ENCODE measurements around the gene NLRP2B. TPM values are rescaled to one million over a fixed set of nuclear protein-coding genes. Genes with fewer than 3 reads are reported as not detected.
"Not testable (repeated sequence)": the region's sequence is repeated elsewhere in the genome, so short reads cannot be mapped to it uniquely, and the experiment has no call there.

The NLRP2B gene
- total and polyA plus RNA-seq, 7 donors = 0.14 to 0.28 (median 0.16) TPM; not detected in 4

DNA sequence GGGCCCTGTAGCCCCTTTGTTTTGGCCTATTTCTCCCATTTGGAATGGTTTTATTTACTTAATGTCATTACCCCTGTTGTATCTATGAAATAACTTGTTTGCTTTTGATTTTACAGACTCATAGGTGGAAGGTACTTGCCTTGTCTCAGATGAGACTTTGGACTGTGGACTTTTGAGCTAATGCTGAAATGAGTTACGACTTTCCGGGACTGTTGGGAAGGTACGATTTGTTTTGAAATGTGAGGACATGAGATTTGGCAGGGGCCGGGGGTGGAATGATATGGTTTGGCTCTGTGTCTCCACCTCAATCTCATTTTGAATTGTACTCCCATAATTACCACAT is 39.4 kb downstream of the NLRP2B start:
- no peak for DNase-seq
- no peak for TF ChIP-seq EP300 (IDR thresholded peaks at IDR 0.05)
- H3K4me1 ChIP-seq = no peaks in the 10 kb centered on the region
- WGBS, 2 donors = 67 to 78% methylated on average over 4 of the region's 4 CpGs
- H3K27ac ChIP-seq = no peak overlapping the region
- H3K4me3 ChIP-seq = no peak overlapping the region
- H3K36me3 ChIP-seq = no peaks in the 10 kb centered on the region
- intact Hi-C loops (cut with DNase I) = no loop called here
- no peaks in the 10 kb centered on the region for H3K9me3 ChIP-seq
- no peaks in the 10 kb centered on the region for H3K27me3 ChIP-seq

DNA sequence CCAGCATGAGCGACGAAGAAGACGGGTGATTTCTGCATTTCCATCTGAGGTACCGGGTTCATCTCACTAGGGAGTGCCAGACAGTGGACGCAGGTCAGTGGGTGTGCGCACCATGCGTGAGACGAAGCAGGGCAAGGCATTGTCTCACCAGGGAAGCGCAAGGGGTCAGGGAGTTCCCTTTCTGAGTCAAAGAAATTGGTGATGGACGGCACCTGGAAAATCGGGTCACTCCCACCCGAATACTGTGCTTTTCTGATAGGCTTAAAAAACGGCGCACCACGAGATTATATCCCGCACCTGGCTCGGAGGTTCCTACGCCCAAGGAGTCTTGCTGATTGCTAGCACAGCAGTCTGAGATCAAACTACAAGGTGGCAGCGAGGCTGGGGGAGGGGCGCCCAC is 50.6 kb downstream of the NLRP2B start:
- 97% methylated on average over 20 of the region's 20 CpGs for WGBS, 2 donors
- H3K4me1 ChIP-seq; H3K27me3 ChIP-seq; H3K4me3 ChIP-seq; DNase-seq; H3K36me3 ChIP-seq; intact Hi-C loops (cut with DNase I); H3K27ac ChIP-seq; H3K9me3 ChIP-seq: not testable (repeated sequence)

Other genes with a start within 250 kb of the NLRP2B start
- 10 to 100 TPM in 3 of 4 donors, 1 to 10 TPM in 1; 9.7 to 12.2 (median 11.1) TPM for gene ZXDB, start 88.2 kb downstream of the NLRP2B start, total RNA-seq
- 1 to 10 TPM; 1.6 to 2.9 (median 2.4) TPM for gene ZXDB, start 88.2 kb downstream of the NLRP2B start, polyA plus RNA-seq
- gene ZXDA, start 230.2 kb upstream of the NLRP2B start, total RNA-seq = 1 to 10 TPM; 6.1 to 9.9 (median 7.8) TPM
- 1 to 10 TPM in 1 of 3 donors, under 1 TPM in 2; 0.60 to 1.4 (median 0.69) TPM for gene ZXDA, start 230.2 kb upstream of the NLRP2B start, polyA plus RNA-seq